RWPE2 (cell line): ENCODE data around the gene ANGEL1.

ENCODE experiments used
- ATAC-seq: fragments of 200-7000 bp; cut with Tn5 transposase; 3 replicates; pipeline ENCODE4 v1.9.1; 2021; ENCODE audit warnings: low read depth
- DNase-seq: peaks from one replicate; pipeline ENCODE4 v3.0.0-alpha.2; 2020; ENCODE audit warnings: low spot score
- H3K27ac ChIP-seq: fragments of 450-650 bp; 2 replicates; pipeline ENCODE4 v1.5.1; 2017; ENCODE audit warnings: mild to moderate bottlenecking; ENCODE audit not compliant: poor library complexity, severe bottlenecking
- H3K27me3 ChIP-seq: fragments of 250-450 bp; sonication (Bioruptor Pico); 2 replicates; pipeline ENCODE4 v1.5.1; 2021; ENCODE audit warnings: mild to moderate bottlenecking, moderate library complexity; ENCODE audit not compliant: insufficient read depth, poor library complexity, severe bottlenecking
- H3K36me3 ChIP-seq: fragments of 250-450 bp; sonication (Bioruptor Pico); 2 replicates; pipeline ENCODE4 v1.5.1; 2020; ENCODE audit warnings: low read depth, mild to moderate bottlenecking, moderate library complexity
- H3K4me1 ChIP-seq: fragments of 250-450 bp; sonication (Bioruptor Pico); 2 replicates; pipeline ENCODE4 v1.5.1; 2021; ENCODE audit warnings: mild to moderate bottlenecking, moderate library complexity; ENCODE audit not compliant: insufficient read depth, poor library complexity, severe bottlenecking
- H3K4me3 ChIP-seq: fragments of 250-450 bp; sonication (Bioruptor Pico); 2 replicates; pipeline ENCODE4 v1.5.1; 2021; ENCODE audit warnings: mild to moderate bottlenecking, moderate library complexity; ENCODE audit not compliant: severe bottlenecking
- H3K9me3 ChIP-seq: fragments of 250-450 bp; sonication (Bioruptor Pico); 2 replicates; pipeline ENCODE4 v1.5.1; 2021; ENCODE audit warnings: mild to moderate bottlenecking, moderate library complexity; ENCODE audit not compliant: severe bottlenecking
- TF ChIP-seq, protein P1 (sequence below): fragments of 450-650 bp; IDR thresholded peaks from one replicate; pipeline ENCODE4 v1.5.1; 2017; ENCODE audit warnings: mild to moderate bottlenecking, moderate library complexity; ENCODE audit not compliant: poor library complexity, severe bottlenecking

Gene ANGEL1

DNA sequence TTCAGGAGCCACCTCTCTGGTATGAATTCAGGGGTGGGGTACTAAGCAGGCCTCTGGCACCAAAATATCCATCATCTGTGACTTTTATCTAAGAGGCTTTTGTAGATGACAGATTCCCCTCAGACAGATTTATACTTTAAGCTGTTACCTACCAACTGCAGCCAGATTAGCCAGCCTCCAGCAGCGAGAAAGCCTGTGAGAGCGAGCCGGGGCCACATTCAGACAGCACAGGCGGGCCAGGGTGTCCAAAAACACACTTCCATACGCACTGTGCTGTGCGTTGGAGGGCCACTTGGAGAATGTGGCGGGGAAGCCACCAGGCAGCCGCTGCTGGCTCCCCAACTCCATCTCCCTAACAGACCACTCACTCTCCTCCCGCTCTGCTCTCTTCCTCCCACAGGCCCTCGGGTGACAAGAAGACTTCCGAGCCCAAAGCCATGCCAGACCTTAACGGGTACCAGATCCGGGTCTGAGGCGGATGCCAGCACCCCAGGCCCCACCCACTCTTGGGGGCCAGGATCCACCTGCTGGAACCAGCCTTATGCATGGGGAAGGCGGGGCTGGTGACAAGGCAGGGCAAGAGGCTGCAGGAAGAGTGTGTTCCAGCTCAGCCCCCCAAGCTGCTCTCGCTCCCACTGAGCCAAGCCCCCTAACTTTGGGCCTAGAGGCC lies 34.0 kb downstream of the ANGEL1 start:
- Histone ChIP-seq H3K4me1 (peaks cover 8% of the 10 kb centered on the region), H3K36me3 (no peaks in the 10 kb centered on the region; the same call in 1 of the 2 replicates), H3K4me3 (no peak overlapping the region), H3K9me3 (no peaks in the 10 kb centered on the region), H3K27ac (no peak overlapping the region), H3K27me3 (no peaks in the 10 kb centered on the region)
- DNase-seq (no peak), ATAC-seq (no peak)
- TF ChIP-seq, protein P1, sequence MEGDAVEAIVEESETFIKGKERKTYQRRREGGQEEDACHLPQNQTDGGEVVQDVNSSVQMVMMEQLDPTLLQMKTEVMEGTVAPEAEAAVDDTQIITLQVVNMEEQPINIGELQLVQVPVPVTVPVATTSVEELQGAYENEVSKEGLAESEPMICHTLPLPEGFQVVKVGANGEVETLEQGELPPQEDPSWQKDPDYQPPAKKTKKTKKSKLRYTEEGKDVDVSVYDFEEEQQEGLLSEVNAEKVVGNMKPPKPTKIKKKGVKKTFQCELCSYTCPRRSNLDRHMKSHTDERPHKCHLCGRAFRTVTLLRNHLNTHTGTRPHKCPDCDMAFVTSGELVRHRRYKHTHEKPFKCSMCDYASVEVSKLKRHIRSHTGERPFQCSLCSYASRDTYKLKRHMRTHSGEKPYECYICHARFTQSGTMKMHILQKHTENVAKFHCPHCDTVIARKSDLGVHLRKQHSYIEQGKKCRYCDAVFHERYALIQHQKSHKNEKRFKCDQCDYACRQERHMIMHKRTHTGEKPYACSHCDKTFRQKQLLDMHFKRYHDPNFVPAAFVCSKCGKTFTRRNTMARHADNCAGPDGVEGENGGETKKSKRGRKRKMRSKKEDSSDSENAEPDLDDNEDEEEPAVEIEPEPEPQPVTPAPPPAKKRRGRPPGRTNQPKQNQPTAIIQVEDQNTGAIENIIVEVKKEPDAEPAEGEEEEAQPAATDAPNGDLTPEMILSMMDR: no peak

- DNase-seq (no peak), ATAC-seq (no peak)
- Histone ChIP-seq H3K36me3 (no peaks in the 10 kb centered on the region; the same call in 1 of the 2 replicates), H3K4me3 (no peak overlapping the region), H3K27ac (no peak overlapping the region), H3K9me3 (no peaks in the 10 kb centered on the region), H3K4me1 (peaks cover 13% of the 10 kb centered on the region), H3K27me3 (no peaks in the 10 kb centered on the region)
- TF ChIP-seq, protein P1: no peak
Observed at GRCh38 chr14:76777721-76778120, 35.0 kb downstream of the ANGEL1 start.

DNA sequence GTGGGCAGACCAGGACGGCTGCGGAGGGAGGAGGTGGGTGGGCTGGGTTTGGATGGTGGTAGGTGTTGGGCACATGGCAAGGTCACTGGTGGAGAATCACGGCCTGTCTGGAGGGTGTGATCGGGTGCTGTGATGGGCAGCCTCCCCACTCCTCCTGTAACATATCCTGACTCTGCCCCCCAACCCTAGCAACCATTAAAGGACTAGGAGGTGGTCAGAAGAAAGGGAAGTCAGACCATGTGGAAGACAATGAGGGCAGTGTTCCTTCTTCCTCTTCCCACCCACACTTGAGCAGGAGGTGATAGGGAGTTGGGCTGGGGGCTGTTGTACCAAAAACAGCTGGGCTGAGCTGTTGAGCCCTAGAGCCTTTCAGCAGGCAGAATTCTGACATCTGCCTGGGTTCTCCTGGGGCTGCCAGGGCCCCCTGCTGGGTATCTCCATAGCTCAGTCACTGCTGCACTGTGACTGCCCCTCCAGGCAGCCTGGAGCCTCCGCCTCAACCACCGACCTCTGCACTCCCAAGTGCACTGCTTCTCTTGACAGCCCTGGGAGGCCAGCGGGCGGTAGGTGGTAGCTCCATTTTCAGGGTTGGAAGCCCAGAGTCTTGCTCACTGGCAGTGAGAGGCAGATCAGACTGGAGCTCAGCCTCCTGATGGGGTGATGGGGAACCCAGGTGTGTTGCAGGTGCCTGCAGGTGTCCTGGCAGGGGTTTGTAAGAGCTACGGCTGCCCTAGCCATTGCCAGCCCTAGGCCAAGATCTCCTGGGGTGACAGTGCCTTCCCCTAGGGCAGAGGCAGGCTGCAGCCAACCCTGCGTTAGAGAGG lies 36.0 kb downstream of the ANGEL1 start:
- DNase-seq: peak; percentile 60
- no peaks in the 10 kb centered on the region for H3K9me3 ChIP-seq
- H3K27me3 ChIP-seq: no peaks in the 10 kb centered on the region
- 0 out of 3 replicates have a peak, but pooled peaks have one; percentile 14 for ATAC-seq
- H3K4me3 ChIP-seq: no peak overlapping the region
- TF ChIP-seq, protein P1: no peak
- H3K36me3 ChIP-seq: no peaks in the 10 kb centered on the region
- no peak overlapping the region for H3K27ac ChIP-seq
- H3K4me1 ChIP-seq: peaks cover 12% of the 10 kb centered on the region

DNA sequence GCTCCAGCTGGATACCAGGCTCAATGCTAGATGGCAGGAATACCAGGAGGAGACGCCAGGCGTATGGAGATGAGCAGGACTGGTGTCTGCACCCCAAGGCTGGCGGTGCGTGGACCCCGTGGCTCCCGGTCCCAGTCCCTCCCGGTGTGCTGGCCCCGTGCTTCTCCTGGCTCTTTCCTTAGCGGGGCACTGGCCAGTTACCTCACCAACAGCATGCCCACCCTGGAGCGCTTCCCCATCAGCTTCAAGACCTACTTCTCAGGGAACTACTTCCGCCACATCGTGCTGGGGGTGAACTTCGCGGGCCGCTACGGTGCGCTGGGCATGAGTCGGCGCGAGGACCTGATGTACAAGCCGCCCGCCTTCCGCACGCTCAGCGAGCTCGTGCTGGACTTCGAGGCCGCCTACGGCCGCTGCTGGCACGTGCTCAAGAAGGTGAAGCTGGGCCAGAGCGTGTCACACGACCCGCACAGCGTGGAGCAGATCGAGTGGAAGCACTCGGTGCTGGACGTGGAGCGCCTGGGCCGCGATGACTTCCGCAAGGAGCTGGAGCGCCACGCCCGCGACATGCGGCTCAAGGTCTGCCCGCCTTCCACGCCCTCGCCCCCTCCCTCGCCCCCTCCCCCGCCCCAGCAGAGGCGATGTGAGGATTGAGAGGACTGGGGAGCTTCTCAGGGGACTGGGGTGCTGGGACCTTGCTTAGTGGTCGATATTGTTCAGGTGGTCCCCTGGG lies 36.8 kb downstream of the ANGEL1 start:
- no peaks in the 10 kb centered on the region for H3K9me3 ChIP-seq
- no peaks in the 10 kb centered on the region for H3K36me3 ChIP-seq
- DNase-seq: peak; percentile 69
- TF ChIP-seq, protein P1: no peak
- no peak for ATAC-seq
- H3K4me3 ChIP-seq: no peak overlapping the region
- peaks cover 7% of the 10 kb centered on the region for H3K4me1 ChIP-seq
- H3K27ac ChIP-seq: no peak overlapping the region
- H3K27me3 ChIP-seq: no peaks in the 10 kb centered on the region
